ENCODE results near the gene ATP2A3.

DNA sequence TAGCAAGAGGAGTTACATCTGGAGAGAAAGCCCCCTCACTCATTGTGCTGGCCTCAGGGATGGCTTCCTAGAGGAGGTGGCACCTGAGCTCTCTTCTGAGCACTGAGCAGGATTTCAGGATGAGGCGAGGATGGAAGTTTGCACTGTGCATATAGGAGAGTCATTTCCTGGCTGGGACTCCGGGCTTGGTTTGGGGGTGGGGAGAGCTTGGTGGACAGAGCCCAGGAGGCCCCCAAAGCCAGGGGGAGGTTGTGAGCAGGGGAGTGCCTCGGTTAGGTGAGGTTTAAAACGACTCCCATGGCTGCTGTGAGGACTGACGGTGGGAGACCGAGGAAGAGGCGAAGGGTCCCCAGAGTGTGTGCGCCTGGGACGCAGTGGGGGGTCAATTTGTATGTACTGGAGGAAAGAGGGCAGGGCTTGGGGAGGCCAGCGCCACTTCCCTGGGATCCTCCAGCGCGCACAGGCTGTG, 72.6 kb downstream of the ATP2A3 start:
- no peak for TF ChIP-seq CTCF (IDR thresholded peaks at IDR 0.05)
- TF ChIP-seq POLR2AphosphoS5 (IDR thresholded peaks at IDR 0.05): no peak
- no peak for TF ChIP-seq POLR2A (IDR thresholded peaks at IDR 0.05)
- TF ChIP-seq EP300 (IDR thresholded peaks at IDR 0.05): no peak
